Uterus (tissue), 4 donors: ENCODE measurements around the gene MAPK11. TPM values are rescaled to one million over a fixed set of nuclear protein-coding genes. Genes with fewer than 3 reads are reported as not detected.

Source experiments
- DNase-seq, 2 donors: peaks; one replicate each; pipeline ENCODE4 v3.0.0-alpha.2; 2019 to 2020
- H3K27ac ChIP-seq, 2 donors: fragments of 200-600 bp; sonication (generic); 1 replicate in 1 of 2; 2 replicates in 1 of 2; pipeline ENCODE4 v1.5.1; 2016 to 2018
- H3K27me3 ChIP-seq, 2 donors: fragments of 200-600 bp; sonication (generic); one replicate each; pipeline ENCODE4 v1.5.1; 2018 to 2019; ENCODE audit warnings: control low read depth in 1 of 2
- H3K36me3 ChIP-seq, 2 donors: fragments of 200-600 bp; sonication (generic); one replicate each; pipeline ENCODE4 v1.5.1; 2019; ENCODE audit warnings: control low read depth in 1 of 2
- H3K4me1 ChIP-seq, 2 donors: fragments of 200-600 bp; sonication (generic); one replicate each; pipeline ENCODE4 v1.5.1; 2018 to 2019; ENCODE audit warnings: control low read depth in 1 of 2
- H3K4me3 ChIP-seq, 2 donors: fragments of 200-600 bp; sonication (generic); 1 replicate in 1 of 2; 2 replicates in 1 of 2; pipeline ENCODE4 v1.5.1; 2018 to 2019; ENCODE audit warnings: mild to moderate bottlenecking in 1 of 2
- H3K9me3 ChIP-seq, 2 donors: fragments of 200-600 bp; sonication (generic); one replicate each; pipeline ENCODE4 v1.5.1; 2019; ENCODE audit warnings: control low read depth in 1 of 2
- POLR2A ChIP-seq, 2 donors: fragments of 450-650 bp; IDR thresholded peaks; one replicate each; pipeline ENCODE4 v1.6.1; 2016; ENCODE audit warnings: antibody characterized with exemption in 2 of 2, mild to moderate bottlenecking in 1 of 2, moderate library complexity in 1 of 2
- intact Hi-C: fragments of 100-400 bp; cut with DNase I; formaldehyde crosslinking; loops from one replicate; pipeline ENCODE4 v1.15.1; 2023; ENCODE audit warnings: low total_unique reads
- total RNA-seq, 4 donors: library from RNA; depleted of rRNA in 3 of 4; stranded (reverse); fragments of >200 nt in 3 of 4; gene quantifications; one replicate each; pipeline versions ENCODE4 v1.1.0 to v1.2.4, GENCODE V29; 2014 to 2023
- TF ChIP-seq, protein P1 (sequence below), 4 experiments: fragments of 200-600 bp in 2 of 4; fragments of 450-650 bp in 2 of 4; sonication (generic) in 2 of 4; IDR thresholded peaks; one replicate each; pipeline ENCODE4 v1.5.1; 2016 to 2019; ENCODE audit warnings: antibody characterized with exemption in 4 of 4, mild to moderate bottlenecking in 2 of 4, moderate library complexity in 1 of 4
- donor health status: DM: yes; HTN: yes; CAD: no.

The MAPK11 gene
- total RNA-seq, 4 donors from 2014 or later = 7.9 to 39.5 (median 22.4) TPM

DNA sequence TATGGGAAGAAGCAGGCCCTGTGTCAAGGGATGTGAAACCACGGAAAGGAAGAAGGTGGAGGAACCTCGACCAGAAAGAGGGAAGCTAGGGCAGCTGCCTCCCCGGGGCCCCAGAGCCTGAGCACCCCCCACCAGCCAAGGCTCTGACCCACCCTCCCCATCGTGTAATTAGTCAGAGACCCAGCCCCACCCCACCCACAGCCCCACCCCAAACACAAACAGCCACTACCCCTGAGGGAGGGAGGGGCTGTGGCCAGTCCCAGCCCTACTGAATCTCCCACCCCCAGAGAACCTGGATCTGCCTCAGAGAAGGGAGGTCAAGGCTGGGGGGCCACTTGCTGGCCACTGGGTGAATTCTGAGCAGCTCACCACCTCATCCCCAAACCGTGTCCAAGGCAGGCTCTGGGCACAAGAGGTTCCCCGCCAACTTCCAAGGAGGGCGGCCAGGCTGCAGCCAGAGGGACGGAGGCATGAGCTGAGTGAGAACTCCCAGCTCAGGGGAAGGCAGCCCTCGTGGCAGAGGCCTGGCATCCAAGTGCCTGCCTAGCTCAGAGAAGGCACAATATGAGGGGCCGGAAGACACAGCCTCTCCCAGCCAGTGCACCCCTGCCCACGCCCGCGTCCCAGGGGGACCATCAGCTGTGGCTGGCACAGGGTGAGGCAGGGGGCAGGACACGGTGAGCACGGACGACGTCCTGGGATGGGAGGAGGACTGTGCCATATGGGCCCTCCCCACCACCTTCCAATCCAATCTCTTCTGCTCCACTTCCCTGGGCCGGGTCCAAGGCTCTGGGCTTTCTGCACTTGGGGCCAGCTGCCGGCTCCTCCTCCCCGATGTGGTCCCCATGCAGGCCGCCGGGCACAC lies 34.6 kb upstream of the MAPK11 start:
- TF ChIP-seq, protein P1, sequence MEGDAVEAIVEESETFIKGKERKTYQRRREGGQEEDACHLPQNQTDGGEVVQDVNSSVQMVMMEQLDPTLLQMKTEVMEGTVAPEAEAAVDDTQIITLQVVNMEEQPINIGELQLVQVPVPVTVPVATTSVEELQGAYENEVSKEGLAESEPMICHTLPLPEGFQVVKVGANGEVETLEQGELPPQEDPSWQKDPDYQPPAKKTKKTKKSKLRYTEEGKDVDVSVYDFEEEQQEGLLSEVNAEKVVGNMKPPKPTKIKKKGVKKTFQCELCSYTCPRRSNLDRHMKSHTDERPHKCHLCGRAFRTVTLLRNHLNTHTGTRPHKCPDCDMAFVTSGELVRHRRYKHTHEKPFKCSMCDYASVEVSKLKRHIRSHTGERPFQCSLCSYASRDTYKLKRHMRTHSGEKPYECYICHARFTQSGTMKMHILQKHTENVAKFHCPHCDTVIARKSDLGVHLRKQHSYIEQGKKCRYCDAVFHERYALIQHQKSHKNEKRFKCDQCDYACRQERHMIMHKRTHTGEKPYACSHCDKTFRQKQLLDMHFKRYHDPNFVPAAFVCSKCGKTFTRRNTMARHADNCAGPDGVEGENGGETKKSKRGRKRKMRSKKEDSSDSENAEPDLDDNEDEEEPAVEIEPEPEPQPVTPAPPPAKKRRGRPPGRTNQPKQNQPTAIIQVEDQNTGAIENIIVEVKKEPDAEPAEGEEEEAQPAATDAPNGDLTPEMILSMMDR (IDR thresholded peaks at IDR 0.05) = no peak
- Histone ChIP-seq H3K27me3 (no peaks in the 10 kb centered on the region), H3K27ac (peak overlapping the region; percentile 88 to 94), H3K4me3 (peak overlapping the region; percentile 61 to 95), H3K4me1 (peaks cover 27 to 75% of the 10 kb centered on the region in 2 donors), H3K36me3 (no peaks in the 10 kb centered on the region), H3K9me3 (no peaks in the 10 kb centered on the region)
- intact Hi-C loops = no loop called here
- peak in 1 of 2 donors; percentile 53 for DNase-seq

DNA sequence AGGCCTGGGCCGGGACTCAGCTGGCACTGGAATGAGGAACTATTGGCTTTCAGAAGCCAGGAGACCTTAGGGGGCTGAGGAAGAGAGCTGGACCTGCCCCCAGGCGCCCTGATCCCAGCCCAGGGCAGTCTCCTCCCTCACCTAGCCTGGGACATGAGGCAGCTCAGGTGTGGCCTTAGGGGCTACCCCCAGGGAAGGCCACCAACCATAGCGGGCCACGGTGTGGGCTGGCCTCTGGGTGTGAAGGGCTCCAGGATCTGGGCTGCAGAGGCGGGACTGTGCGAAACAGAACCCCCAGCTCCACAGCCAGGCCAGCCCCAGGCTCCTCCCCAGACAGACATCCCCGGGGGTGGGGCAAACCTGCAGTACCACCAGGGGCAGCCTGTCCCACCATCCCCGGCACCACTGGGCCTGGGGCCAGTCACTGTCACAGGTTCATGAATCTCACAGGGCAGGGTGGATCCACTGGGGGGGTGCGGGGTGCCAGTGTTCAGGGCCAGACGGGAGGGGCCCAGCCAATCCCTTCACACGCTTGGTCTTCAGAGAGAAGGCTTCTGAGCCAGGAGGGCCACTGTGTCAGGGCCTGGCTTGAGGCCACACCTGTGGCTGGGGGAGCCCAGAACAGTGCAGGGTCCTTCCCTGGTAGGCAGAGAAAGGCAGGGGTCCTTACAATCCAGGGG lies 33.8 kb upstream of the MAPK11 start:
- no peaks in the 10 kb centered on the region for H3K9me3 ChIP-seq
- H3K4me1 ChIP-seq = peaks cover 27 to 71% of the 10 kb centered on the region in 2 donors
- no peak overlapping the region for H3K4me3 ChIP-seq
- no peaks in the 10 kb centered on the region for H3K27me3 ChIP-seq
- DNase-seq = peak; percentile 55 to 60
- peak overlapping the region; percentile 88 to 94 for H3K27ac ChIP-seq
- TF ChIP-seq, protein P1 (IDR thresholded peaks at IDR 0.05) = peak in 1 of 4 experiments; percentile 12
- peak in 1 of 2 donors; percentile 16 for TF ChIP-seq POLR2A (IDR thresholded peaks at IDR 0.05)
- no peaks in the 10 kb centered on the region for H3K36me3 ChIP-seq
- intact Hi-C loops = no loop called here

DNA sequence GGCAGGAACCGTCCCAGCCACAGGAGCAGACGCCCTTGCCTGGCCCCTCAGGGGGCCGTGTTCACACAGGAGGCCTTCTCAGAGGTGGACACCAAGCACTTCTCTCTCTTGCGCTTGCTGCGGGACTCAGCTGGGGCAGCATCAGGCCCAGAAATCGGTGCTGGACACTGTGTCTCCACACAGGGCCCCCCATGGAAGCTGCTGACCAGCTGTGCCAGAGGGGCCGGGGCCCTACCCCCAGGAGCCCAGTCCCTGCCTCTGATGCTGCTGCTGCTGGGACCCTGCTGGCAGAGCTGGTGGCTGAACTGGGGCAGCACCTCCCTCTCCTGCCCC lies 33.3 kb upstream of the MAPK11 start:
- Histone ChIP-seq H3K4me3 (no peak overlapping the region), H3K27me3 (no peaks in the 10 kb centered on the region)
- intact Hi-C loops = no loop called here

DNA sequence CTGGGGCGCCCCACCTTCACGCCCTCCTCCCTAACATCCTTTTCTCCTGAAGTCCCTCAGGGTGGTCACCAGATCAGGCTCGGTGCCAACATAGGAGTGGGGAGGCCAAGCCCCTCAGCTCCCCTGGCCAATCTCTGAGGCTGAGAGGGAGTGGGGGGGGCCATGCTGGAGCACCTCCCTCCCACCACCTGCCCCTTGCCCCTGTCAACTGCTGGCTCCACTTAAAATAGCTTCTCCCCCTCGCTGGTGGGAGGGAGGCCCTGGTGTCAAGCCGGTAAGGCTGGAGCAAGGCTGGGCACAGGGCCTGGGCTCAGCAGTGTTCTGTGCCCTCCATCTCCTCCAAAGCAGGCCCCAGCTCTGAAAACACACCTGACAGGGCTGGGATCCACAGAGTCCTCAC lies 32.4 kb upstream of the MAPK11 start:
- intact Hi-C loops = no loop called here
- Histone ChIP-seq H3K4me3 (no peak overlapping the region), H3K4me1 (peaks cover 27 to 63% of the 10 kb centered on the region in 2 donors), H3K27me3 (no peaks in the 10 kb centered on the region), H3K27ac (peak overlapping the region; percentile 88 to 94), H3K9me3 (no peaks in the 10 kb centered on the region), H3K36me3 (no peaks in the 10 kb centered on the region)
- TF ChIP-seq, protein P1 (IDR thresholded peaks at IDR 0.05) = no peak
- no peak for TF ChIP-seq POLR2A (IDR thresholded peaks at IDR 0.05)
- DNase-seq = peak; percentile 46 to 51

More for the DNA sequence above, 33.3 kb upstream of the MAPK11 start:
- peak overlapping the region; percentile 88 to 94 for H3K27ac ChIP-seq
- DNase-seq = no peak
- no peak for TF ChIP-seq POLR2A (IDR thresholded peaks at IDR 0.05)
- H3K9me3 ChIP-seq = no peaks in the 10 kb centered on the region
- H3K4me1 ChIP-seq = peaks cover 27 to 66% of the 10 kb centered on the region in 2 donors
- no peaks in the 10 kb centered on the region for H3K36me3 ChIP-seq

DNA sequence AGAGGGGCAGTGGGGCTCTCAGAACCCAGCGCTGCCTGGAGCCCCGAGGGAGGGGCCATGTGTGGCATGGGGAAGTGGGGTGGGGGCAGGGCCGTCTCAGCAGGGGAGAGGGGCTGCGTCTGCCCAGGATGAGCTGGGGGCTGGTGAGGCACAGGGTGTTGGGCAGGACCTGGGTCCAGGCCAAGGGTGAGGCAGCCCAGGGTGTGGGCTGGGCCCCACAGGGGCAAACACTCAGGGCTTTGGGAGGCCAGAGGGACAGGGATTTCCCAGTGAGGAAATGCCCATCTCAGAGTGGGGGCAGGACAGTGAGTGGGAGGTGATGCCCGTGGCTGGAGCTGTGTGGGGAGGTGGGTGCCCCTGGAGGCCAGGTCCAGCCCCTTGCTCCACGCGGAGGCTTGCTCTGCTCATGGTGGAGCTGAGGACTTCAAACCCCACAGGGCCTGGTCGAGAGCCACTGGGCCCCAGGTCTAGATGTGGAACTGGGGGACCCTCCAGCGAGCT lies 31.9 kb upstream of the MAPK11 start:
- Histone ChIP-seq H3K36me3 (no peaks in the 10 kb centered on the region), H3K4me1 (peaks cover 27 to 68% of the 10 kb centered on the region in 2 donors), H3K9me3 (no peaks in the 10 kb centered on the region), H3K27me3 (no peaks in the 10 kb centered on the region), H3K27ac (peak overlapping the region; percentile 88 to 94), H3K4me3 (no peak overlapping the region)
- TF ChIP-seq, protein P1 (IDR thresholded peaks at IDR 0.05) = no peak
- TF ChIP-seq POLR2A (IDR thresholded peaks at IDR 0.05) = no peak
- intact Hi-C loops = no loop called here
- DNase-seq = no peak
